EH (cell line): Measurements from ENCODE around the gene ZNF783.

Experiments used
- DNase-seq: peaks from one replicate; pipeline ENCODE4 v3.0.0-alpha.2; 2015; ENCODE audit warnings: low read depth

The ZNF783 gene

GRCh38 chr7:149281508-149282330 lies 19.7 kb downstream of the ZNF783 start:
- no peak for DNase-seq

GRCh38 chr7:149282331-149282655 lies 20.3 kb downstream of the ZNF783 start:
- DNase-seq = no peak

- DNase-seq = no peak
Observed at GRCh38 chr7:149283321-149283720, 21.3 kb downstream of the ZNF783 start.

- DNase-seq = no peak
Observed at GRCh38 chr7:149284343-149284742, 22.3 kb downstream of the ZNF783 start.

GRCh38 chr7:149284850-149285585 lies 23.0 kb downstream of the ZNF783 start:
- peak; percentile 90 for DNase-seq

- DNase-seq = peak; percentile 61
Observed at GRCh38 chr7:149285603-149286002, 23.6 kb downstream of the ZNF783 start.

GRCh38 chr7:149286811-149287400 lies 24.9 kb downstream of the ZNF783 start:
- DNase-seq = no peak

- DNase-seq = no peak
Observed at GRCh38 chr7:149287622-149288021, 25.6 kb downstream of the ZNF783 start.

GRCh38 chr7:149289262-149289661 lies 27.3 kb downstream of the ZNF783 start:
- DNase-seq = no peak

GRCh38 chr7:149289856-149290255 lies 27.9 kb downstream of the ZNF783 start:
- no peak for DNase-seq

- no peak for DNase-seq
Observed at GRCh38 chr7:149291036-149291780, 29.2 kb downstream of the ZNF783 start.

- DNase-seq = no peak
Observed at GRCh38 chr7:149291781-149292461, 29.9 kb downstream of the ZNF783 start.

- no peak for DNase-seq
Observed at GRCh38 chr7:149292462-149292823, 30.4 kb downstream of the ZNF783 start.

- DNase-seq = no peak
Observed at GRCh38 chr7:149293338-149293737, 31.3 kb downstream of the ZNF783 start.

- DNase-seq = no peak
Observed at GRCh38 chr7:149293946-149294633, 32.1 kb downstream of the ZNF783 start.

GRCh38 chr7:149294634-149295480 lies 32.9 kb downstream of the ZNF783 start:
- no peak for DNase-seq

GRCh38 chr7:149295481-149295850 lies 33.5 kb downstream of the ZNF783 start:
- DNase-seq = no peak

GRCh38 chr7:149296368-149296767 lies 34.4 kb downstream of the ZNF783 start:
- DNase-seq = no peak

GRCh38 chr7:149297034-149297755 lies 35.2 kb downstream of the ZNF783 start:
- no peak for DNase-seq
